Fibroblast of skin of abdomen (primary cell): Measurements from ENCODE around the gene FHL5.
"Not testable (repeated sequence)": the region's sequence is repeated elsewhere in the genome, so short reads cannot be mapped to it uniquely, and the experiment has no call there.

Experiments used
- DNase-seq: peaks from one replicate; pipeline ENCODE4 v3.0.0-alpha.2; 2013

Gene FHL5

DNA sequence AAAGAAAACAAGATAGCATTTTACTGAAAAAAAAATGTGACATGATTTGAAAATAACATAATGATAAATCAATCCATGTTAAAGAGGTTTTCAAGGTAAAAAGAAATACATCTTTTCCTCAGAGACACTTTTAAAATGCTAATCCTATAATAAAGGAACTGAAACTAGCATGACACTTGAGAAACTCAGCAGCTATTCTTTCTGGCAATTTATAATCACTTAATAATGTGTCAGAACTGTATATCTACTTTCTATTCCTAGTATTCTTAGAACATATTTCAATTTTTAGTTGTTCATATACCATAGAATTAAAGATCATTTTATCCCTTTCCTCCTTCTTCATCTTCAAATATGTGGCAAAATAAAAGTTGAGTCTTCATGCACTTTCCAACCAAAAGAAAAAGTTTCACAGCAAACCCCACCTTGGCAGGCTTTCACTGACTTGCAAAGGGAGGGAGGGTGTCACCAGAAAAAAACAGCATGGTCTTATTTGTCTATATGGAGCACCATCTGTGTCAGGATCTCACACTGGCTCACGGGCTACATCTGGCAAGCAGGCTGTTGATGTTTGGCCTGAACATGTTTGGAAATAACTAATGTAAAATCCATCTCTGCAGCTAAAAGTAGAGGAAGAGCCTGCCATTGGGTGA, 48.5 kb downstream of the FHL5 start:
- no peak for DNase-seq

DNA sequence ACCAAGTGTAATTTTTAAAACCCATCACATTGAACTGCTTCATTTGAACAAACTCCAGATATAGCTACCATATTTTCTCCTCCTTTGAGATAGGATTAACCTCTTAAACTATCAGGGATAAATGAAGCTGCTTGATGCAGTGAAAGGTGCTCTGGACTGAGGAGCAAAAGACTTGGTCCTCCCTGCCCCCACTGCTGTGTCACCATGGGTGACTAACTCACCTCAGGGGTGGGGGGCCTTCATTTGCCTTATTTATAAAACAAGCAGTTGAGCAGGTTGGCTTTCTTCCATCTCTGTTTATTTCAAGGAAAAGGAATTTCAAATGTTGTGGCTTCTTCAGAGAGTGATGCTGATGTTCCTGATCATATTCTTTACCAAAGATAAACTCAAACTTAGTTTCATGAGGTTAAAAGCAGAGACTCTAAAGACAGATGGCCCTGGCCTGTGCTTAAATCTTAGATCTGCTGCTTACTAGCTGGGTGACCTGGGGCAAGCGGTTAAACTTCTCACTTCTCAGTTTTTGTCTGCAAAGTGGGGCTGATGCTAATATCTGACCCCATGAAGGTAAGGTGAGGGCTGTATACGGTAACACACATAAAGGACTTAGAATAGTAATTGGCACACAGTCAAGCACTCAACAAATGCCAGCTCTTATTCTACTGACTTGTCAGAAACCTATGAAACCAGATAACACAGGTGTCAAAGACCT, 50.5 kb downstream of the FHL5 start:
- no peak for DNase-seq

DNA sequence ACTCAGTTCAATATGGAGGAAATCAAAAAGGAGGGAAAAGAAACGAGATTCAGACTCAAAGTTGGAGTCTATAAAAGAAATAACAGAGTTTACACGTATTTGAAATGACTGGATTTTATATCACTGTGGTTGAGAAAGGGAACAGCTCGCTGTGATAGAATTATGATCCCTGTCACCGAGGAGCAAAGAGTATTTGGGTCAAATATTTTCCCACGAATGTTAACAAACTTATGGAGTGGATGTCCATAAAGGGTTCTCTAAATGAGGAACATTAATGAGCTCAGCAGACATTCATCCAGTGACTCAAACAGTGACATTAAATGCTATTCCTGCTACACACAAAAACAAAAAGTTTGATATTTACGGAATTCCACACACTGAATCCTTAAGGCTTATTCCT, 57.9 kb downstream of the FHL5 start:
- DNase-seq, result no peak

DNA sequence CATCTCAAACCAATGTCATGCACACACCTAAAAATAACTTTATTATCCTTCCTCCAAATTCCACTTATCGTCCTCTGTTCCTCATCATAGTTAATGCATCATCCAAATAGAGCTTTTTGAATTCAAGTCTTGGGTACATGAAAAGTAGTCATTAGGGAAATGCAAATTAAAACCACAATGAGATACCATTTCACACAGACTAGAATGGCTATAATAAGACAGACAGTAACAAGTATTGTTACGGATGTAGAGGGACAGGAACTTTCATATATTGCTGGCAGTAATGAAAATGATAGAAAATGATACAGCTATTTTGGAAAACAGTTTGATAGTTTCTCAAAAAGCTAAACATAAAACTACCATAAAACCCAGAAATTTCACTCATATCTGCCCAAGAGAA, 59.1 kb downstream of the FHL5 start:
- no peak for DNase-seq

DNA sequence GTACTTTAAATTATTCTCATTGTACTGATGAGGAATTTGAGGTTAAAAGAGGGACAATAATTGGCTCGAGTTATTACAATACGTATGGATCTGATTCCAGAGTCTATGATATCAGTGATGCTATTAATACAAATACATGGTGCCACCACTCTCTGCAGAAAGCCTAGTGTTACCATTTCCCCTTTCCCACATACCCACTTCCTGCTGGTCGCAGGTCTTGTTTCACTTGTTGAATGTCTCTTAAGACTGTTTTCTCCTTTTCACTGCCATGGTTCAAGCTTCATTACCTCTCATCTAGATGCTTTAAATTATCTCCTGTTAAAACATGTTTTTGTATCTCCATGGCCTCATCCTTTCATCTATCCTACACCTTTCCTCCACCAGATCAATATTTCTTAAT, 62.0 kb downstream of the FHL5 start:
- no peak for DNase-seq

DNA sequence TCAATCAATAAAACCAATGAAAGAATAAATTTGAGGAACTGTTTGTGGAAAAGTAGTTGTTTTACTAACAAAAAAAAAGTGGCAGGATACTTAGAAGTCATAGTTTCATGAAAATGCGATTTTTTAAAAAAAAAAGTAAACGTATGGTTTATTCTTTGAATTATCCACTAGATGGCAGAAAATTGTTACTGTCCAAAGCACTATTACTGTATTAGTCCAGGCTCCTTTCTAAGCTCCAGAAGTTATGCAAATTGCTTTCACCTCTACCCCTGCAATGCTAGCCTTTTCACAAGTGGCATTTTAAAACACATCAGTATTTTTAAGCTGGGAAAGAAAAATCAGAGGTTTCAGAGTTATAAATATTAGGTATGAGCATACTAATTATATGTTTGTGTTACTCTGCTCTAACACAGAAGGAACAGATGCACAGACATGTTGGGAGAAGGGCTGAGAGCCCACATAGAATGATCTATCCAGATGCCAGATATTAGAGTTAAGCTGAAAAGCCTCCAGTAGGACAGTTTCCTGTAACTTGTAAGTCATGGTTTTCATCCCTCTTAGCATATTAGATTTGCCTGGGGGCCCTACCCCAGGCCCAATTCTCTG, 63.9 kb downstream of the FHL5 start:
- peak; percentile 27 for DNase-seq

DNA sequence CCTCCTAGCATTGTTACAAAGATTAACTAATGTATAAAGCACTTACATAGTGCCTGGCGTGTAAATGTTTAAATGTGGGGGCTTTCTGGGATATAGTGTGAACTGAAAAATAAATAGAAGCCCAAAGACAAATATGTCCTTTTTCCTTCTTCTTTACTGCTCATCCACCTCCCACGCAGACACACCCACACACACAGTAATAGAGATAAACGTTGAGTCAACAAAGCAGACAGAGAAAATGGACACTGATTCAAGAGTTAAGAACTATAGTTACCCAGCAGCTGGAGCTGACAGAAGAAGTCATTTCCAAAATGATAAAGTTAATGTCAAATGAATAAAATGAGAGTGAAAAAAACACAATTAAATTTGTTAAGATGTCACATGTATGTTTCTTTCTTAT, 68.3 kb downstream of the FHL5 start:
- DNase-seq, result no peak

DNA sequence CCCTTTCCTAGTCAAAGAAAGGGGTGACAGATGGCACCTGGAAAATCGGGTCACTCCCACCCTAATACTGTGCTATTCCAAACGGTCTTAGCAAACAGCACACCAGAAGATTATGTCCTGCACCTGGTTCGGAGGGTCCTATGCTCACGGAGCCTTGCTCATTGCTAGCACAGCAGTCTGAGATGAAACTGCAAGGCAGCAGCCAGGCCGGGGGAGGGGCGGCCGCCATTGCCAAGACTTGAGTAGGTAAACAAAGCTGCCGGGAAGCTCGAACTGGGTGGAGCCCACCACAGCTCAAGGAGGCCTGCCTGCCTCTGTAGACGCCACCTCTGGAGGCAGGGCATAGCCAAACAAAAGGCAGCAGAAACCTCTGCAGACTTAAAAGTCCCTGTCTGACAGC, 75.1 kb downstream of the FHL5 start:
- DNase-seq, result not testable (repeated sequence)

DNA sequence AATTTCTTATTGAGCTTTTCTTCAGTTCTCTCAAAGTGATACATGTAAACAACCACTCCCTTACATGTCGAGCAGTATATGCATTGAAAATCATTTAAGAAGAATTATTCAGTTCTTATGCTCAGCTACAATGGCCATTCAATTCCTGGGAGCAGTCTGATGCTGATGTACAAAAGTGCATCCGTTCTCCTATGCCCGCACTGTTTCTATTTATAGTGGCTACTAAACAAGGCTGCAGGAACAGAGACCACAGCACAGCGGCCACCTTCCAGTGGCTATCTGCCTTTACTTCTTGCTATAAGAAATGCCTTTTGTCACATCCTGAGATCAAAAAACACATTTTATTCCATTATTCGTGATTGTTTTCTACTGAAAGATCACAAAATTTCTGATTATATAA, 82.2 kb downstream of the FHL5 start:
- no peak for DNase-seq

DNA sequence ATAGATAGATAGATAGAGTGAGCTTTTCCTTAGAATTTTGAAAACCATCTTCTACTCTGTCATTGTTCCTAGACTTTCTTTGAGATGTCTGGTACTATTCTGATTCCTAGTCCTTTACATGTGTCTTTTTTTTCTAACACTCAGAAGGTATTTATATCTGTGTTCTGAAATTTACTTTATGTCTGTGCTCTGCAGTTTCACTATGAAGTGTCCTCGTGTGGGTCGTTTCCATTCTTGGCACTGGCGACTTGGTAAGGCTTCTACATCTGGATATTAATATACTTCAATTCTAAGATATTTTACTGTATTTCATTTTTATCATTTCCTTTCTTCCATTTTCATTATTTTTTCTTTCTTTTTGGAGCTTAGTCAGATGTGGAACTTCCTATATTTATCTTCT, 87.0 kb downstream of the FHL5 start:
- no peak for DNase-seq

DNA sequence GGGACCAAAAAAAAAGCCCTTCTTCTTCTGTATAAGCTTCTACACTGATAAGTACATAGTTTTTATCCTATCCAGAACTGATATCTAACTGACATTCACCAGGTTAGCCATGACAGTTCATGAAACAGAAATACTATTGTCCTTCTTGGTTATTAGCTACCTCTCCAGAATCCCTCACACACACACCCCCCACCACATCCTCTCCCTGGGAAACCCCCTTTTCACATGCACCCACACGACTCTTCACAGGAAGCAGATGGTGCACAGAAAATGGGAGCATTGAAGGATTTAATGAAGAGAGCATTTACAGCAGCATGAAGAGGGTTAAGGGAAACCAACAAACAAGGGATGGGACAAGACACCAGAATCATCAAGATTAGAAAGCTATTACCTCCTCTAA, 88.9 kb downstream of the FHL5 start:
- DNase-seq, result no peak

DNA sequence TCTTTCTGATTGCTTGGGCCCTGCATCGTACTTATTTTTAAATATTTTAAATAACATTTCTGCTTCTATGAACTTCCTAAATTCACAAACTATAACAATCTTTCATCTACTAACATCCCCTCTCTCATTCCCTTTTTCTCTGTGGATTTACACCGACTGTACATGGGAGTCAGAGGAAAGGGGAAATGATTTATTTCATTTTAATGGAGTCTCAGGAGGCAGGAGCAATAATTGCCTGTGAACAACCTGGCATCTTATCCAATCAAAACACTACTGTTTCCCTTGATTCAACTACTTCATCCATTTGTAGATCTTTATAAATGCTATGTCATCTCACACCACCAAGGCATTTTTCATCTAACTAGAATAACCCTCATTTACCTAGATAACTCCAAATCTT, 89.6 kb downstream of the FHL5 start:
- no peak for DNase-seq

DNA sequence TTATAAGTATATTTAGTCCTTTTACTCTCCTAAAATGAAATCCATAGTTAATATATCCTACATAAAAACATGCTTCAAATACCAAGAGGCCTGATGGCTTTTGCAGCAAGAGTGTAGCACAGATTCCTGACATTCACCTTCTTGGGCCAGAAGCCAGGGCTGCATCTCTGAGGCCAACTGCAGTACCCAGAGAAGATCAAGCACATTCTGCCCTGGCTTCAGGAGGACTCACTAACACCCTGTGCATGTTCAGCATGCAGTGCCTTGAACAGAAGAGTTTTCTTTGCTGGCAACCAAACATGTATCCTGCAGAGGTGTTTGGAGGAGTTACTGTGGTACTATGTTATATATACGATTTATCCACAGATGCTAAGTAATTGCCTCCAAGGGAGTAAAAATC, 90.3 kb downstream of the FHL5 start:
- no peak for DNase-seq

DNA sequence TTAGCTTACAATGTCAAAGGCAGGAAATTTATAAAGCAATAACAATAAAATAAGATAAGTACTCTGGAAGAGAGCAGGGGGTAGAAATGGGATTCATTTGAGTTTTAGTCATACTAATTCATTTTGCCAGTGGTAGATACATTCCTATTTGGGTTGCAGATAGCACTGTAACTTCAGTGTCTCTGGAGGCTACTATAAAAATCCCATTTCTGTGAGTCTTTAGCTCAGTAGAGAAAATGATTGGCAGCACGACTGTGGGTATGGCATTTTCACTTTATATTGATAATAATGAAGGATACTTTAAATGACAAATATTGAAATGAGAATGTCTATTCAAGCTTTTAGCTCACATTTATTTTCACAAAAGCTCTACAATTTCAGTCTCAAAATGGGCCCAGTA, 93.6 kb downstream of the FHL5 start:
- DNase-seq, result no peak

DNA sequence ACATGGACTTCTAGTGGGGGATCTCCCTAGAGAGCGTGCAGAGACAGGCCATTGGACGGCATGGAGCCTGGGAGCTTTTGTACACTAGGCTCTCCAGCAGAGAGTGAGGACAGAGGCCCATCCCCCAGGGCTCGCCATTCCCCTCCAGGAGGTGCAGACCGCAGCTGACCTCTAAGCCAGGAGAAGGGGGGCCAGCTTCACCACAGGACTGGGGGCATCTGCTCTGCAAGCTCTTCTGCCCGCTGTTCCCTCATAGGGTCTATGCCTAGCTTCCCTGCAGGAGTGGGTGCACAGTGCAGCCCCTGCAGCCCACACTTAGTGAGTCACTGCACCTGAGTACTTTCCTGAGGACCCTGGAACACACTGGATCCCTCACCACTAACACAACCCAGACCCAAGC, 94.4 kb downstream of the FHL5 start:
- DNase-seq, result no peak

DNA sequence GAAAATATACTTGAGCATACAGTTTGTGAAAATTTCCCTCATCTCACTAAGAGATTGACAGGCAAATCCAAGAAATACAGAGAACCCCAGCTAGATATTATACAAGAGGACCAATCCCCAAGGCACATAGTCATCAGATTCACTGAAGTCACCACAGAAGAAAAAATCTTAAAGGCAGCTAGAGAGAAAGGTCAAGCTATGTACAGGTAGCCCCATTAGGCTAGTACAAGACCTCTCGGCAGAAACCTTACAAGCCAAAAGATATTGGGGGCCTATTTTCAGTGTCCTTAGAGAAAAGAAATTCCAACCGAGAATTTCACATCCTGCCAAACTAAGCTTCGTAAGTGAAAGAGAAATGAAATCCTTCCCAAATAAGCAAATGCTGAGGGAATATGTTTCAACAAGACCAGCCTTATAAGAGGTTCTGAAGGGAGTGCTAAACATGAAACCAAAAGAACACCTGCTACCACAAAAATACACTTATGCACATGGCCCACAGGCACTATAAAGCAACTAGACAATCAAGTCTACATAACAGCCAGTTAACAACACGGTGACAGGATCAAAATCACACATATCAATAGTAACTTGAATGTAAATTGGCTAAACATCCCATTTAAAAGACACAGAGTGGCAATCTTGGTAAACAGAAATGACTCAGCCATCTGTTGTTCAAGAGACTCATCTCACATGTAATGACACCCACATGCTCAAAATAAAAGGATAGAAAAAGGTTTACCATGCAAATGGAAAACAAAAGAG, 96.3 kb downstream of the FHL5 start:
- DNase-seq, result no peak
